ENCODE results near the gene TCF25.
A peak's percentile ranks its signal among the peaks of the same experiment; 100 is the strongest.

TCF25 gene

DNA sequence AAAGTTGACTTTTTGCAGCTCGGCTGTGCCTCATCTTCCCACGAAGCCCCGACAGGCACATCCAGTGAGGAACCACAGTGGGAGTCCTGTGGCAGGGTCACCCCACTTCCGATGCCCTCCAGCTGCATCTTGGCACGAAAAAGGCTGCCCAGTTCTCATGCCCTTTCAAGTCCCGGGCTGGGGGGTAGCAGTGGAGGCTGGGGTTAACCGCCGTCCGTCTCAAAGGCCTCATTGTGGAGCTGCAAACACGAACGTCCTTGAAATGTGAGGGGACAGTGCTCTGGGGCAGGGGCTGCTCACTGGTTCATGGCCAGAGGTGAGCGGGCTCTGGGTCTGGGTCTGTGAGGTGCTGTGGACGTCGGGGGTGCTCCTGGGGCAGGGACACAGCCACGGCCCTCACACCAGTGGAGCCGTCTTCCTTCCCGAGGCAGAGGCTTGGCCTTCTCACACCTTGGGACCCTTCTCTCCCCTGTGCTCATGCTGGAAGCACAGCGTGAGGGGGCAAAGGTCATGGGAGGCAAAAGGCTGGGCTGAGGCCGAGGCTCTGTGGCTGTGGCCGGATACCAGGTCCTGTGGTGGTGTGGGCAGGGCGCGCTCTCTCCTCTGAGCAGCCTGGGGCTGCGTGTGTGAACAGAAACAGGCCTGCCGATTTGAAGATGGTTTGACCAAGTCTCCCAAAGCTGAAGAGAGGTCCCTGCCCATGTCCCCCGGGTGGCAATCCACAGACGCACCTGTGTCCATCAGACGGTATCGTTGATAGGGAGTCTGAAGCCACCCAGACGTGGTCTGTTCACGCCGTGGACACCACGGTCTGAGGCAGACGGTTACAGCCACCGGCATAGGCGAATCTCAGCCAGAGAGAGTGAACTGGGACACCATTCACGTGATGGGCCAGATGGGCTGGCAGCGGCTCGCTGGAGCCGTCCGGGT lies 42.2 kb downstream of the TCF25 start:
- H3K36me3 ChIP-seq (ENCODE audit: insufficient read depth, low read length) = no peaks in the 10 kb centered on the region
- no peak overlapping the region for H3K27ac ChIP-seq
- no peaks in the 10 kb centered on the region for H3K9me3 ChIP-seq (ENCODE audit: low read depth, low read length)
- no peak for TF ChIP-seq POLR2AphosphoS5 (IDR thresholded peaks at IDR 0.05; ENCODE audit: borderline replicate concordance, low read depth, low read length)
- TF ChIP-seq EZH2 (IDR thresholded peaks at IDR 0.05) = no peak
- TF ChIP-seq FOXP2 (optimal IDR thresholded peaks at IDR 0.05; ENCODE audit: control extremely low read depth, extremely low read length, insufficient read depth) = no peak
- H3K4me3 ChIP-seq = no peak overlapping the region
- no peak overlapping the region for H3K9ac ChIP-seq (ENCODE audit: insufficient read length)
- no peak for DNase-seq (ENCODE audit: low read depth, low spot score)

DNA sequence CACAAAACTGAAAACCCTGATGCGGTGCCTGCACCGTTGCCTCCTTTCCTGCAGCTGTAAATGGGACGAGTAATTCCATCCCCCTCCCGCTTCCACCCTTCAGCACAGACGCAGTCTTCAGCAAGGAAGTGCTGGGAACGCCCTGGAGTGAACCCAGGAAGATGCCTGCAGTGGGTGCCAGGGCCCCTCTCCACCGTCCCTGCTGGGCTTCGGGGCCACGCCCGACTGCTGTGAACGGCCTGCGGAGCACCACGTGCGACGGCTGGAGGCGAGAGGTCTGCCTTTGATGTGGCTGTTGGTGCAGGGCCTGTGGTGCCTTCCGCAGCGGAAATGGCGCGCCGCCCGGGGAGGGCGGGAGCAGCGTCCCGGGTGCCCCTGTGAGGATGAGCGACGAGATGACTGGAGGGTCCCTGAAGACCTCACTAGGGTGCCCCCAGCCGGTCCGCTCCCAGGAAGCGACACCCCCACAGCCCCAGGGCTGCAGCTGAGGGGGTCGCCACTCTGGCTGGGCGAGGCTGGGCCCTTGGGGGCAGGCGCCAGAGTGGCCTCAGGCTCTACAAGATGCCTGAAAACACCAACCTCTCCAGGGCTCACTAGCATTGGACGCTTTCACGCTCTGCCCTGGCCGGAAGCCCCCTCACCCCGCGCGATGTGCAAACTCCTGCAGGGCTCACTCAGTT lies 44.5 kb downstream of the TCF25 start:
- H3K4me3 ChIP-seq = peak overlapping the region; percentile 74
- no peak; the same call in 1 of the 2 replicates for TF ChIP-seq POLR2AphosphoS5 (IDR thresholded peaks at IDR 0.05; ENCODE audit: borderline replicate concordance, low read depth, low read length)
- TF ChIP-seq EZH2 (IDR thresholded peaks at IDR 0.05) = no peak
- no peak for TF ChIP-seq FOXP2 (optimal IDR thresholded peaks at IDR 0.05; ENCODE audit: control extremely low read depth, extremely low read length, insufficient read depth)
- DNase-seq (ENCODE audit: low read depth, low spot score) = peak; percentile 30
- no peaks in the 10 kb centered on the region for H3K36me3 ChIP-seq (ENCODE audit: insufficient read depth, low read length)
- H3K9ac ChIP-seq (ENCODE audit: insufficient read length) = no peak overlapping the region
- peak overlapping the region; percentile 82; the same call in 1 of the 2 replicates for H3K27ac ChIP-seq
- H3K9me3 ChIP-seq (ENCODE audit: low read depth, low read length) = no peaks in the 10 kb centered on the region

DNA sequence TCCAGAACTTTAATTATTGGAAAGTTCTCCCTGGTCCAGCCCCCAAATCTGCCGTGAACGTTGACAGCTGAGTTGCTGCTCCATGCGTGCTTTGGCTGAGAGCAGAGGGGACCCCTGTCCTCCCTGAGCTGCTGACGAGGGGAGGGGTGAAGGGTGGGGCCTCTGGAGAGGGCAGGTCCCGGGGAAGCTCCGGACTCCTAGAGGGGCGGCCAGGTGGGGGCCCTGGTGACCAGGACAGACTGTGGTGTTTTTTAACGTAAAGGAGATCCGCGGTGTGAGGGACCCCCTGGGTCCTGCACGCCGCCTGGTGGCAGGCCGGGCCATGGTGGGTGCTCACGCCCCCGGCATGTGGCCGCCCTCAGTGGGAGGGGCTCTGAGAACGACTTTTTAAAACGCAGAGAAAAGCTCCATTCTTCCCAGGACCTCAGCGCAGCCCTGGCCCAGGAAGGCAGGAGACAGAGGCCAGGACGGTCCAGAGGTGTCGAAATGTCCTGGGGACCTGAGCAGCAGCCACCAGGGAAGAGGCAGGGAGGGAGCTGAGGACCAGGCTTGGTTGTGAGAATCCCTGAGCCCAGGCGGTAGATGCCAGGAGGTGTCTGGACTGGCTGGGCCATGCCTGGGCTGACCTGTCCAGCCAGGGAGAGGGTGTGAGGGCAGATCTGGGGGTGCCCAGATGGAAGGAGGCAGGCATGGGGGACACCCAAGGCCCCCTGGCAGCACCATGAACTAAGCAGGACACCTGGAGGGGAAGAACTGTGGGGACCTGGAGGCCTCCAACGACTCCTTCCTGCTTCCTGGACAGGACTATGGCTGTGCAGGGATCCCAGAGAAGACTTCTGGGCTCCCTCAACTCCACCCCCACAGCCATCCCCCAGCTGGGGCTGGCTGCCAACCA lies 45.3 kb downstream of the TCF25 start, which contains the start of gene MC1R:
TSS of gene MC1R (plus strand) at position 410 of the 895 bp plus-strand sequence. CDS start at position 807, 397 bp downstream.
- DNase-seq (ENCODE audit: low read depth, low spot score) = no peak
- H3K27ac ChIP-seq = peak within 1 kb of the TSS; percentile 82; the same call in 1 of the 2 replicates
- H3K36me3 ChIP-seq (ENCODE audit: insufficient read depth, low read length) = no peaks in the 10 kb centered on the region
- peak within 1 kb of the TSS; percentile 74 for H3K4me3 ChIP-seq
- H3K9ac ChIP-seq (ENCODE audit: insufficient read length) = no peak within 1 kb of the TSS
- no peaks in the 10 kb centered on the region for H3K9me3 ChIP-seq (ENCODE audit: low read depth, low read length)
- no peak for TF ChIP-seq FOXP2 (optimal IDR thresholded peaks at IDR 0.05; ENCODE audit: control extremely low read depth, extremely low read length, insufficient read depth)
- no peak; the same call in 1 of the 2 replicates for TF ChIP-seq POLR2AphosphoS5 (IDR thresholded peaks at IDR 0.05; ENCODE audit: borderline replicate concordance, low read depth, low read length)
- no peak for TF ChIP-seq EZH2 (IDR thresholded peaks at IDR 0.05)

DNA sequence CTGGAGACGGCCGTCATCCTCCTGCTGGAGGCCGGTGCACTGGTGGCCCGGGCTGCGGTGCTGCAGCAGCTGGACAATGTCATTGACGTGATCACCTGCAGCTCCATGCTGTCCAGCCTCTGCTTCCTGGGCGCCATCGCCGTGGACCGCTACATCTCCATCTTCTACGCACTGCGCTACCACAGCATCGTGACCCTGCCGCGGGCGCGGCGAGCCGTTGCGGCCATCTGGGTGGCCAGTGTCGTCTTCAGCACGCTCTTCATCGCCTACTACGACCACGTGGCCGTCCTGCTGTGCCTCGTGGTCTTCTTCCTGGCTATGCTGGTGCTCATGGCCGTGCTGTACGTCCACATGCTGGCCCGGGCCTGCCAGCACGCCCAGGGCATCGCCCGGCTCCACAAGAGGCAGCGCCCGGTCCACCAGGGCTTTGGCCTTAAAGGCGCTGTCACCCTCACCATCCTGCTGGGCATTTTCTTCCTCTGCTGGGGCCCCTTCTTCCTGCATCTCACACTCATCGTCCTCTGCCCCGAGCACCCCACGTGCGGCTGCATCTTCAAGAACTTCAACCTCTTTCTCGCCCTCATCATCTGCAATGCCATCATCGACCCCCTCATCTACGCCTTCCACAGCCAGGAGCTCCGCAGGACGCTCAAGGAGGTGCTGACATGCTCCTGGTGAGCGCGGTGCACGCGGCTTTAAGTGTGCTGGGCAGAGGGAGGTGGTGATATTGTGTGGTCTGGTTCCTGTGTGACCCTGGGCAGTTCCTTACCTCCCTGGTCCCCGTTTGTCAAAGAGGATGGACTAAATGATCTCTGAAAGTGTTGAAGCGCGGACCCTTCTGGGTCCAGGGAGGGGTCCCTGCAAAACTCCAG lies 46.4 kb downstream of the TCF25 start:
- H3K27ac ChIP-seq = no peak overlapping the region

DNA sequence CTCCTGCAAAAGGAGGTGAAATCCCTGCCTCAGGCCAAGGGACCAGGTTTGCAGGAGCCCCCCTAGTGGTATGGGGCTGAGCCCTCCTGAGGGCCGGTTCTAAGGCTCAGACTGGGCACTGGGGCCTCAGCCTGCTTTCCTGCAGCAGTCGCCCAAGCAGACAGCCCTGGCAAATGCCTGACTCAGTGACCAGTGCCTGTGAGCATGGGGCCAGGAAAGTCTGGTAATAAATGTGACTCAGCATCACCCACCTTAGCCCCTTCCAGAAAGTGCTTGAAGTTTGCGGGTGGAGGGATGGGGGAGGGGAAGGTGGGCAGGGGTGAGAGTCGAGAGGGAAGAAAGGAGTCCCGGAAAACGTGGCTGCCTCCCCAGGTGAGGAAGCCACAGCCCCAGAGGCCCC lies 47.3 kb downstream of the TCF25 start:
- H3K9me3 ChIP-seq (ENCODE audit: low read depth, low read length) = no peaks in the 10 kb centered on the region
- TF ChIP-seq EZH2 (IDR thresholded peaks at IDR 0.05) (no peak), POLR2AphosphoS5 (IDR thresholded peaks at IDR 0.05; ENCODE audit: borderline replicate concordance, low read depth, low read length) (no peak), FOXP2 (optimal IDR thresholded peaks at IDR 0.05; ENCODE audit: control extremely low read depth, extremely low read length, insufficient read depth) (no peak)
- no peak overlapping the region for H3K27ac ChIP-seq
- H3K9ac ChIP-seq (ENCODE audit: insufficient read length) = no peak overlapping the region
- H3K36me3 ChIP-seq (ENCODE audit: insufficient read depth, low read length) = no peaks in the 10 kb centered on the region
- DNase-seq (ENCODE audit: low read depth, low spot score) = no peak
- H3K4me3 ChIP-seq = peak overlapping the region; percentile 28; the same call in 1 of the 2 replicates

More for the DNA sequence above, 46.4 kb downstream of the TCF25 start:
- Histone ChIP-seq H3K4me3 (peak overlapping the region; percentile 43; the same call in 1 of the 2 replicates), H3K9me3 (ENCODE audit: low read depth, low read length) (no peaks in the 10 kb centered on the region), H3K36me3 (ENCODE audit: insufficient read depth, low read length) (no peaks in the 10 kb centered on the region), H3K9ac (ENCODE audit: insufficient read length) (no peak overlapping the region)
- TF ChIP-seq POLR2AphosphoS5 (IDR thresholded peaks at IDR 0.05; ENCODE audit: borderline replicate concordance, low read depth, low read length) (no peak), EZH2 (IDR thresholded peaks at IDR 0.05) (no peak), FOXP2 (optimal IDR thresholded peaks at IDR 0.05; ENCODE audit: control extremely low read depth, extremely low read length, insufficient read depth) (no peak)
- no peak for DNase-seq (ENCODE audit: low read depth, low spot score)

DNA sequence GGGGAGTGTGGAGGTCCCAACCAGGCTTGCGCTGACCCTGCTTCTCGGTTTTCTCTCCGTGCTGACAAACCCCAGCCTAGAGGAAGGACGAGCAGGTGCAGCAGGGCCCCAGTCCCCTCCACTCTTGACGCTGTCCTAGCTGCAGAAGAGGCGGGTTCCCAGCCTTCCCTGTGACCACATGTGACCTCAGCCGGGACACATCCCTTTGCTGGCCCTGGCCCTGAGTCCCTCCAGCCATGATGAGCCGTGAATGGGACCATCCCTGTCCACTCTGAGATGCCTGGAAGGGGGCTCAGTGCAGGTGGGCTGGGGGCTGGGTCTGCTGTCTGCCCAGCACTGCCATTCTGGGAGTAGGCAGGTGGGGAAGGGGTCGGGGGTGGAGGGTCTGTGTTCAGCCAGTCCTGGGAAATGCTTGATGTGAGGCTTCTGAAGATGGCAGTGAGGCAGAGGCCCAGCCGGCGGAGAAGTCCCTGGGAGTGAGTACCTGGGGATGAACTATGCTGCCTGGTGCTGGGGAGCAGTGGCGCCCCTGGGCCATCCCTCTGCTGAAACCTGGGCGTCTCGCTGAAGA lies 47.8 kb downstream of the TCF25 start:
- H3K36me3 ChIP-seq (ENCODE audit: insufficient read depth, low read length) = no peaks in the 10 kb centered on the region
- H3K4me3 ChIP-seq = peak overlapping the region; percentile 85
- no peaks in the 10 kb centered on the region for H3K9me3 ChIP-seq (ENCODE audit: low read depth, low read length)
- no peak for DNase-seq (ENCODE audit: low read depth, low spot score)
- no peak overlapping the region for H3K27ac ChIP-seq
- TF ChIP-seq EZH2 (IDR thresholded peaks at IDR 0.05) (no peak), FOXP2 (optimal IDR thresholded peaks at IDR 0.05; ENCODE audit: control extremely low read depth, extremely low read length, insufficient read depth) (no peak)
- no peak overlapping the region for H3K9ac ChIP-seq (ENCODE audit: insufficient read length)

All from SK-N-MC (cell line).